GM06990 (cell line): ENCODE data around the gene CFAP70.

Source experiments
- DNase-seq: peaks from one replicate; pipeline ENCODE4 v3.0.0-alpha.2; 2011; ENCODE audit not compliant: insufficient read length; ENCODE audit errors: extremely low read depth
- H3K27me3 ChIP-seq: replicated peaks from 2 replicates; pipeline ENCODE4 v1.6.0; 2011; ENCODE audit warnings: low read length; ENCODE audit not compliant: control insufficient read depth, insufficient read depth
- H3K36me3 ChIP-seq: 2 replicates; pipeline ENCODE4 v1.5.1; 2011; ENCODE audit warnings: low read length; ENCODE audit not compliant: control insufficient read depth, insufficient read depth
- H3K4me3 ChIP-seq: replicated peaks from 2 replicates; pipeline ENCODE4 v1.5.1; 2011; ENCODE audit warnings: low read depth, mild to moderate bottlenecking, control low read depth, low read length
- CTCF ChIP-seq: IDR thresholded peaks from 2 replicates; pipeline ENCODE4 v1.5.1; 2011; ENCODE audit warnings: low read length, control low read depth, mild to moderate bottlenecking, inconsistent platforms; ENCODE audit not compliant: insufficient read depth, poor library complexity, severe bottlenecking

Gene CFAP70

GRCh38 chr10:73232887-73233286 is 125.8 kb downstream of the CFAP70 start:
- no peak for TF ChIP-seq CTCF
- H3K27me3 ChIP-seq = no peaks in the 10 kb centered on the region
- DNase-seq = no peak
- H3K4me3 ChIP-seq = no peak overlapping the region
- H3K36me3 ChIP-seq = peaks cover 5% of the 10 kb centered on the region

DNA sequence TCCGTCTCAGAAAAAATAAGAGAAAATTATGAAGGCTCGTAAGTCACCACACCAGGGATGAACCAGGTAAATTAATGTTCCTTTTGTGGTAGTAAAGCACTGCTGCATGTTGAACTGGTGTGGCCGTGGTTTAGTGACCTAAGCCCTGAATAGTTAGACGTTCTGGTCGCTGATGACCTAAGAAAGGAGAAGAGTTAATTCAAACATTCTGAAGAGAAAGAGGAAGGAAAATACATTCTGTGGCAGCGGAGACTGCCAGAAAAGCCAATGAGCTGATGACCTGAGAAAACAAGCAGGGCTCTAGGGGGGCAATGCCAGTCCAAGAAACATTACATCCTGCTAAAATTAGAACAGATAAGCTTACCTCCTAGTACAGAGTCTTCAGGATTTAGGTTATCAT is 129.1 kb downstream of the CFAP70 start:
- TF ChIP-seq CTCF = no peak
- H3K27me3 ChIP-seq = no peaks in the 10 kb centered on the region
- no peak overlapping the region for H3K4me3 ChIP-seq
- DNase-seq = no peak
- H3K36me3 ChIP-seq = peaks cover 3% of the 10 kb centered on the region

DNA sequence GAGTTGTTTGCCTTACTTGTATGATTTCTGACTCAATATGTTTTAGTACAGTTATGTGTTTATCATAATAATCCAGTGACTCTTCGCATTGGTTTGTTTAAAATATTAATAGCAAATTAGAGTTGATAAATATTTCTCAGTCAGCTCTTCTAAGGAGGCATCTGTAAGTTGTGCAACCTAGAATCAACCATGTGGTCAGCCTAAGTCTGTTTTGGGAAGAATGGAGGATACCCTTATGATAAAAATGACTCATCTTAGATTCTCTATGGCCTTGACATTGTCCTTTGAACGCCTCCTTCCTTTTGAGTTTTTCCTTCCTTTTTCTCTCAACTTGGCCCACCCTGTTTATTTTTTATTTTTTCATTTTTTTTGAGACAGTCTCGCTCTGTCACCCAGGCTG is 130.4 kb downstream of the CFAP70 start:
- no peak overlapping the region for H3K4me3 ChIP-seq
- DNase-seq = no peak
- no peaks in the 10 kb centered on the region for H3K27me3 ChIP-seq
- TF ChIP-seq CTCF = no peak
- peaks cover 3% of the 10 kb centered on the region for H3K36me3 ChIP-seq

- no peak for DNase-seq
- Histone ChIP-seq H3K36me3 (no peaks in the 10 kb centered on the region), H3K4me3 (no peak overlapping the region), H3K27me3 (no peaks in the 10 kb centered on the region)
- TF ChIP-seq CTCF = no peak
Observed at GRCh38 chr10:73226663-73227062, 132.0 kb downstream of the CFAP70 start.

DNA sequence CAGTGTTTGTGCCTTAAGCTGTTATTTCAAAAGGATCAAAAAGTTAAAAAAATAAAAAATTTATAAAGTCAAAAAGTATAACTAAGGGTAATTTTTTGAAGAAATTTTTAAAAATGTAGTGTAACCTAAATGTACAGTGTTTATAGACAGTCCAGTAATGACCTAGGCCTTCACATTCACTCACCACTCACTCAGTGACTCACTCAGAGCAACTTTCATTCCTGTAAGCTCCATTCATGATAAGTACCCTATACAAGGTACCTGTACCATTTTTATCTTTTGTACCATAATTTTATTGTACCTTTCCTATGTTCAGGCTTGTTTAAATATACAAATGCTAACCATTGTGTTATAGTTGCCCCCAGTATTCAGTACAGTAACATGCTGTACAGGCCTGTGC is 133.1 kb downstream of the CFAP70 start:
- Histone ChIP-seq H3K4me3 (no peak overlapping the region), H3K36me3 (no peaks in the 10 kb centered on the region), H3K27me3 (no peaks in the 10 kb centered on the region)
- no peak for DNase-seq
- no peak for TF ChIP-seq CTCF

GRCh38 chr10:73220989-73221388 is 137.7 kb downstream of the CFAP70 start:
- Histone ChIP-seq H3K27me3 (no peaks in the 10 kb centered on the region), H3K4me3 (no peak overlapping the region), H3K36me3 (peaks cover 2% of the 10 kb centered on the region)
- no peak for TF ChIP-seq CTCF
- no peak for DNase-seq
